ENCODE measurements around the gene LRRC75A.

DNA sequence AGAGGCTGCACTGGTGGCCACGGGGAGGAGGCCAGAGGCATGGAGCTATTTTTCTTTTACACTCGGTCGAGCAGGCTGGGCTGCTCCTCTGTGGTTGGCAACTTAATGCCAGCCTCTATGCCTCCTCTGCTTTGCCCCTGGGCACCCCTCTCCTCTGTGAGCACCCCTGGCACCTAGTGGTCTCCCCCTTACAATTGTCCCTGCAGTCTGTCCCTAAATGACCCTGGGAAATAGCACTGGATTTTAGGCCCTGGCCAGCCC lies 27.0 kb downstream of the LRRC75A start:
- no peak for TF ChIP-seq CEBPB (IDR thresholded peaks at IDR 0.05)
- TF ChIP-seq EP300 (IDR thresholded peaks at IDR 0.05; ENCODE audit: borderline replicate concordance), result no peak
- no peak for TF ChIP-seq YY1 (IDR thresholded peaks at IDR 0.05; ENCODE audit: low read depth)
- TF ChIP-seq EGR1 (IDR thresholded peaks at IDR 0.05), result no peak

Measured in Ishikawa (cell line).